GM18498 (cell line): ENCODE measurements around the gene ADCY5.
"Not testable (repeated sequence)": the region's sequence is repeated elsewhere in the genome, so short reads cannot be mapped to it uniquely, and the experiment has no call there.

Experiments used
- ATAC-seq: cut with Tn5 transposase; IDR thresholded peaks from one replicate; pipeline ENCODE4 v1.9.1; 2021; ENCODE audit warnings: mild to moderate bottlenecking, moderate library complexity; ENCODE audit not compliant: unreplicated experiment

ADCY5 gene

DNA sequence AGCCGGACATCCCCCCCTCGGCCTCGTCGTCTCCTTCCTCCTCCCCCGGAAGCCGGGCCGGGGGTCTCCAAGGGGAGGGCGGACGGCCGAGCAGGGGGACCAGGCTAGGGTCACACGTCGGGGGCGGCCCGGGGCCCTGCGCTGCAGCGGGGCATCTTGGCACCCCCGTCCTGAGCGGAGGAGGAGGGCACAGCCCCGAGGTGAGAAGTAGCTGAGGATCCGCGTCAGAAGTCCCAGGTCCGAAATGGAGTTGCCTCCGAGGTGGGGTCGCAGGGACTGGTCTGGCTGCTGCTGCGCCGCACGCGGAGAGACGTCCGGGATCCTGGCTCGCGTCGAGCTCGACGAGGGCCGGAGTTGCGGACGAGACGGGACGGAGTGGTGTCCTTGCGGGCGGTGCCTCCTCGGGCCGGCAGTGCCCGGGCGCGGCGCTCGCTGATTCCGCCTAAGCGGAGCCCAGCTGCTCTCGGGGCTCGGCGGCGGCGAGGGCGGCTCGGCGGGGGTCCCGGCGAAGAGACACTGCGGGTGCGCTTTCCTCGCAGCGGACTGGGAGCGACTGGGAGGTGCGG lies at the start of gene ADCY5:
TSS of gene ADCY5 (minus strand) at position 555 of the 566 bp plus-strand sequence. CDS start at position 10, 545 bp downstream.
- ATAC-seq, result no peak

DNA sequence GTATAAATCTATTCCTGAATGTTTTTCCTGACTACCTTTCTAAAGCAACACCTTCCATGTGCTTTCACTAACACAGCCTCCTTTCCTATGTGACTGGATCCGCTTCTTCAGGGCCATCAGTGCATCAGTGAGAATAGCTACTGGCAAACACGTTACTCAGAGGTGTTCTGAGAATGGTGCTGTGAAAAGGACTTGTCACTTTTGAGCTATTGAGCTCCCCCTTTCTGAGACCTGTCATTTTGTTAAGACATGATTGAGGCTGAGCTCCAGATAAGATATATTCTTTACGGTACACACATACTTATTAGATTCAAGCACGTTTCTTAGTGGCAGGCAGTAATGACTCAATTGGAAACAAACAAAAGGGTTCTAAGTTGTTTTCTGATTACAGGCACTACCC lies 45.0 kb upstream of the ADCY5 start:
- no peak for ATAC-seq

DNA sequence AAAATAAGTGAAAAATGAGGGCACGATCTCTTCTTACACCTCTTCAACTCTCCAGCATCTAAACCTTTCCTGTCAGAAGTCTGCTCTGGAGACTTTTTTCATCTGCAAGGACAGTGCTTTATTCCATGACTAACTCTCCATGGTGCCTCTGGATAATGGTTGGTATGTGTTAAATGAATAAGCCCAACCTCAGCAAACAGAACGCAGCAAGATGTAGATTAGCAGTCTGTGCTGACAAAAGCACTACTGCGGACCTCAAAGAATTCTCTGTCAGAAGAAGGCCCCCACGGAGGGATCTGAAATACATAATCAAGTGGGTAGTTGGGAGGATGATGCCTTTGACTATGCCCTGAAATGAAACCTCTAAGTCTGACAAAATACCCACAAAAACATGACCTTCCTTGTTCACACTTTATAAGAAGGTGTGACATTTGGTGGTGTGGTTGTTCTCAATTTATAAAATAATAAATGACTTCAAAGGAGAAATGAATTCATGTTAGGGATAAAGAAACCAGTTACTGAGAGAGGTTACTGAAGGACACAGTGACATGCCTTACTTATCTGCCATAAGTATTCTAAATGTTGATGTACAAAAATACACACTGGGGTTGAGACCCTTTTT lies 43.2 kb upstream of the ADCY5 start:
- no peak for ATAC-seq

DNA sequence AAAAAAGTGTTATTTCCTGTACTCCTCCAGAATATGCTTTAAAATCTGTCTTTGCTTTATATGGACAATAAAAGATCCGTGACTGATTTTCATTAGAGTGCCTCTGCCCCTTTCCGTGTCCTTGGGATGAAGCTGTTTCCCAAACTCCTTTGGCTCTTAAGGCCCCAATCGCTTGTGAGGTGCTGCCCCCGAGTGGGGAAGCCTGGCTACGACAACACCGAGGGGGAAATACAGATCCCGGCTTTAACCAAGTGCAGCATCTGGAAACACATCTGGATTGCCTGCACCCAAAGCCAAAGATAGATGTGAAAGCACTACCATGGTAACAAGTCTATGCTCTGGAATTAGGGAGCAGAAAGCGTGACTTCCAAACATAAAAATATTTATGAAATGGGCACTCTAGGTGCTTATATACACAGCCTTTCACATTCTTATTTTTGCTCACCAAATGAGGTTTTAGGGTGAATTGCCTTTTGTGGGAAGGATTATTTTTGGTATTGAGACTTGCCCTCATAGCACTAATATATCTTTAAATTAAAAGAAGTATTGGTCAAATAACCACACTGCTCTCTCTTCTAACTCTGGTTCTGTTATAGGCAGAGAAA lies 40.6 kb upstream of the ADCY5 start:
- ATAC-seq, result no peak

DNA sequence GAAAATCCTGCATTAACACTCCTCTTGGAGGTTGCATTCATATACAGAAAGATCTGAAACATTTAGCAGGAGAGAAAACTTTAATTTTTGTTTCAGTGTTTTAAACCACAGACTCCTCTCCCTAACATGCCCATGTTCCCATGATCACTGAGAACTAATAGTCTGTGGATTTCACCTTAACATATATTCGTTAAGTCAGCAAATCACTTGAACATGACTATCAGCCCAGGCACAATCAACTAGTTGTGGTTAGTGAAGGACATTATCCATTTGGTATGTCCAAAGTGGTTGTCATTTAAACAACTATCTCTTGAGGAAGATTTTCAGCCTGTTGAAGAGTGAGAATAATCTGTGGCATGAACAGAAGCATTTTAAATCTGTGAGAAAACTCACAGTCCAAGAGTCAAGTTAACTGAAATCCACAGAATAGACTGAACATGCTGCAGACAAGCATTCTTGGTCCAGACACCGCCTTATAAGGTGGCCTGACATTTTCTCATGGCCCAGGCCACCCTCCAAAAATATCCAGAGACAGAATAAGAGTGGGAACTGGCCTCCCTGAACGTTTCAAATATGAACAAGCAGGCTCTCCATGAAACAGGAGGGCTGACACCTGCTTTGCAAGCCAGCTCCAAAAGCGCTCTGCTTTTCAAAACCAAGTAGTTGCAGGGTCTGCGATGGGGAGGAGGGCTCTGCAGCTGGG lies 39.9 kb upstream of the ADCY5 start:
- ATAC-seq, result no peak

DNA sequence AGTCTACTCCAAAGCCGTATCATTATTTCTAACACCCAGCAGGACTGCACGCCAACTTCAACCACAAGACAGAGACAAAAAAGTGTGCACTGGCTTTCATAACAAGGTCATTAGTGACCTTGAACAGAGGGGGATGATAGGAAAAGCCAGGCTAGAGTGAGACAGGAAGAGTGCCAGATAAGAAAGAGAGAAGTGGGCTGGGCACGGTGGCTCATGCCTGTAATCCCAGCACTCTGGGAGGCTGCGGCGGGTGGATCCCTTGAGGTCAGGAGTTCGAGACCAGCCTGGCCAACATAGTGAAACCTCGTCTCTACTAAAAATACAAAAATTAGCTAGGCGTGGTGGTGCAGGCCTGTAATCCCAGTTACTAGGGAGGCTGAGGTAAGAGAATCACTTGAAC lies 38.2 kb upstream of the ADCY5 start:
- not testable (repeated sequence) for ATAC-seq

DNA sequence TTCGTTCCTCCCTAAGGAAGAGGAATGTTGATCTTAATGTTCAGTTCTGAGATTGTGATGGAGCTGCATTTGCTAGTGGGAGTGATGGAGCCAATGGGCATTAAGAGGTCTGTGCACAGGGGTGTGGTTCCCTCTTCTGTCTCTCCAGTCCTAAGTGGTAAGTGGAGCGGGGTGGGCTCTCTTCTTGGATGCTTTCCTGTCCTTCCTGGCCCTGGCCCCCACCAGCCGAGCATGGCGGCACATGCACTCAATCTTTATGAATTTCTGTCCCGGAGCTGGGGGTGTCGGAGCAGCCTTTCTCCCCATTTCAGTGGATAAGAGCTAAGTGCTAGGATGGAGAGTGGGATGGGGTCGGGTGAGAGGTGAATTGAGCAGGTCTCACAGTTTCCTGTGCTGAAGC lies 37.6 kb upstream of the ADCY5 start:
- no peak for ATAC-seq

DNA sequence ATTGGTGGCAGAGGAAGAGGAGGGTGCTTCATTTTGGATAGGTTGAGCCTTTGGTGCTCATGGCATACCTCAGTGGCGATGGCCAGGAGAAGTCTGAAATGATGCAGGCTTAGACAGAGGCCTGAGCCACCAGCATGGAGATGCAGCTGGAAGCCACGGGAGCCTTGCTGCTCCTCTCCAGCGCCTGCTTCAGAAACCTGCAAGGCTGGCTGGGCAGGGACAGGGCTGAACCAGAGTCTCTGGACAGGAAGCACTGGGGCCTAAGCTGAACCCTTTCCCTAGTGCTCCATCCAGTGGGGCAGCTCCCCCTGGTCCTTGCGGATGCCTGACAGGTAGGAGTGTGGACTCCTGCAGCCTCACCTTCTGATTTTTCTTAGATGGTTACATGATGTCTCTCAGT lies 36.7 kb upstream of the ADCY5 start:
- ATAC-seq, result no peak

DNA sequence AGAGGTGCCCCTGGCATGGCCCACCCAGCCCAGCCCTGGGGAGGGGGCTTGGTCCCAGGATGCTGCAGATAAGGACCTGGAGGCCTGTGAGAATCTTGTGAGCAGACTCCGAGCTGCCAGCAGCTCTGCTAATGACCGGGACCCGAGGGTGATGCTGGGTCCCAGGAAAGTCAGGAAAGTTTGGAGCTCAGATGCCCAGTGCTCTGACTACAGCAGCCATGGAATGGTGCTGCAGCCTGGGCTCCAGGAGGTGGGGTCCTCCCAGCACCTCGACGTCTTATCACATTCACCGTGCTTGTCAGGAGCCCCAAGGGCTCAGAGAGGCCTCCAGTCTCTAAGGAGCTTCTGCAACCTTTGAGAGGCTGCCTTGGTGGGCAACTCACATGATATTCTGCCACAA lies 34.3 kb upstream of the ADCY5 start:
- no peak for ATAC-seq

DNA sequence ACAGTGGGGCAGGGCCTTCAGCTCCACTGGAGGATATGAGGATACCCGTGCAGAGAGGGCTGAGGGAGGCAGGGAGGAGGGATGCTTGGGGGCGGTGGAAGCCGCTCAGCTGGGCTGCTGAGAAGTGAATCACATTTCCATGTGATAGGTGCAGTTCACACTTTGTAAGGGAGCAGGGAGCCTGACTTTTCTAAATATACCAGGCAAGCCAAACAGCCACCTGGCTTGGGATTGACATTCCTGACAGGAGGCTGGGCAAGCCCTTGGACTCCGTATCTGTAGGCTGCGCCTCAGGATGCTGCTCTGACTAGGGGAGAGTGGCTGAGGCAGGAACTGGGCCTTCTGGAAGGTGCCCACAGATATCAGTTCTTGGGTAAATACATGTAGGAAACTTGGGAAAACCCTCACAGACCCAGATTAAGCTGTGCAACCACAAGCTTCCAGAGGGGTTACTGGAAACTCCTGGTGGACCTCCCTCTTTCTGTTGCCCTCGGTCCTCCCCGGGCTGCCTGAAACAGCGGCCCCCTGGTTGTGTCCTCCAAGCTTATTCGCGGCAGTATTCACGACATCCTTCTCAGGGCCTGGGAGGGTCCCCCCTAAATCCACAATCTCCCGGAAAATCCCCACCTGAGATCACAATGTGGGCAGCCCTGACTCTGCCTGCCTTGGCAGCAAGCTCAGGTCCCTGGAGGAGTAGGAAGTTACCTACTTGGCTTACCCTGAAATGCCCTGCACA lies 33.0 kb upstream of the ADCY5 start:
- ATAC-seq, result no peak

DNA sequence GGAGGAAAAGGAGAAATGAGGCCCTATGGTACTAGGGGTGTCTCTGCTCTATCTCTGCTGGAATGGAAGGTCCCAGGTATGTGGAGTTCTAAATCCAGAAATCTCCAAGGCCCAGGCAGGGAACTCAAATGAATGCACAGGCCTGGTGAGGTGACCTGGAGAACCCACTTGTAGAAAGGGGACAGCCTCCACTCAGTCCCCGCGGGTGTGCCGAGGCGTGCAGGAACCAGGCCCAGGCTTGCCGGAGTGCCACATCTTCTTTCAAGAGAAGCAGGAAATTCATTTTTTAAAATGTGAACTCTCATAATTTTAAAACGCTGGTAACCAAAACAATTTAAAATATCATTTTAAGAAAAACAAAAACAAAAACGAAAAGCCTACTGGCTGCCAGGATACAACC lies 32.2 kb upstream of the ADCY5 start:
- ATAC-seq, result no peak

DNA sequence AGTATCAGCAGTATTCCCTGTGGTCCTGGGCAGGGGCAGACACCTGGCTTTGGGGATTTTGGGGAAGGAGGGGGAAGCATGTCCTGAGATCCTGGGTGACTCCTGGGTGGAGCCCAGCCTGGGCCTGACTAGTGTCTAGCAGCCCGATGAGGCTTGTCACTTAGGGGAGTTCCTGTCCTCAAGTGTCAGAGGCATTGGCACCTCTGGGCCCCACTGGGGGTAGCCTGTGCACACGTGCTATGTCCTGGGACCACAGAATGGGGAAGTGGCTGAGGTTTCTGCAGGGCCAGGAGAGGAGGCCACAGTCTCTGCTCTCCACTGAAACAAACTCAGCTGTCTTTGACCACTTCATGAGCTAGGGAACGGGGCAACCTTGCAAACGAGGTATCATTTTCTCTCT lies 31.5 kb upstream of the ADCY5 start:
- ATAC-seq, result no peak

DNA sequence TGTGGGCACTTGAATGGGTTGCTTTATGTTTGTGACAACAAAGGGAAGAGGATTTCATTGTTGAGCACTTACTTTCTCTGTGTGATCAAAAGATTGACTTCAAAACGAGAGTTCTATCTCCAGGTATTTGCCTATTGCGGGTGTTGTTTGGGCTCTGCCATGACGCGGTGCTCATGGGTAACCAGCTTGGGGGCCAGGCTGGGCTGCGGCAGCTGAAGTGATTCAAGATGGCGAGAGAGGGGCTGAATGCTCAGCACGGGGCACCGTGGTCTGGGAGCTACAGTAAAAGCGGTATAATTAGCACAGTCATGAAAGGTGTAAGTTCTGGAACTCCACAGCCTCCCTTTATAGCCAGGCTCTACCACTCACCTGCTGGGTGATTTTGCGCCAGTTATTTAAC lies 31.0 kb upstream of the ADCY5 start:
- no peak for ATAC-seq

DNA sequence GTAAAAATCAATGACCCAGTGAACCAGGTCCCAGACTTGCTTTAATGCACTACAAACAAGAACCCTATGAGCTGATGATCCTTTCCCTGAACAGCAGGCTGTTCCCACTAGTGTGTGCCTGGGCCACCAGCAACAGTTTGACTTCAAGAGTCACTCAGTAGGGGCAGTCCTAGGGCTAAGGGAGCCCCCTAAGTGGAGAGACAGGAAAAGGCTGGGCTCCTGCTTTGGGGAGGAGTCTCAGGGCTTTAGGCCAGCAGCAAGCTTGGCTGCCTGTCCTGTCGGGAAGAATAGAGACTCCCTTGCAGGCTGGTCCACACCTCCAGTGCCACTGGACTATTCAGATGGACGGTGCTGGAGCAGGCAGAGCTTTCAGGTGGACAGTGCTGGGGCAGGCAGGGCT lies 29.4 kb upstream of the ADCY5 start:
- ATAC-seq, result no peak

DNA sequence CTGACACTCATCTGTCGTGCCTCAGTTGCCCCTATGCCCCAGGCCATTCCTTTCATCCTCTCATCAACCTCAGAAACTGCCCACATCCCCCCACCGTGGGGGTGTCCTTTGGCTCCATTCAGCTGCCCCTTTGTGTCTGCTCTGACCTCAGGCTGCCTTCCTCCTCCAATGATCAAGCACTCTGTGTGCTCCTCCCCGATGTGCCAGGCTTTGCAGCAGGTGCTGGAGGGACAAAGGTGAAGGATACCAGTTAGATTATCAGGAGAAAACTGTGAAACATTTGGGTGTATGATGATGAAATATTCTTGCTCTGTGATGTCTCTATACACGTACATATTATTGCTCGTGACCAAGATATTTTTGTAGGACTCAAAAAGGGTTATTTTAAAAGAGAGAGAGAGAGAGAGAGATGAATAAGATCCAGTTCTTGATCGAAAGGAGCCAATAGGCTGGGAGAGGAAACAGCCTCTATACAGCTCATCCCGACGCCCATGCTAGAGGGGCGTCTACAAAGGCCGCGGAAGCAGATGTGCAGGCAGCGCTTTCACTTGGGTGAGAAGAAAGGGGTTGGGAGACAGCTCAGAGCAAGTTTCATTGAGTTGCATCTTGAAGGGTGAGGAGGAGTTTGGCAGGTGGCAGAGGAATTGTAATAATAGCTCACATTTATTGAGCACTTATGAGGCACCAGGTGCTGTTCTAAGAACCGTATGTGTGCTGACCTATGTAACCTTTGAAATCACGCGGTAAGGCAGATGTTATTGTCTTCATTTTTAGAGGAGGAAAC lies 28.3 kb upstream of the ADCY5 start:
- ATAC-seq, result no peak

DNA sequence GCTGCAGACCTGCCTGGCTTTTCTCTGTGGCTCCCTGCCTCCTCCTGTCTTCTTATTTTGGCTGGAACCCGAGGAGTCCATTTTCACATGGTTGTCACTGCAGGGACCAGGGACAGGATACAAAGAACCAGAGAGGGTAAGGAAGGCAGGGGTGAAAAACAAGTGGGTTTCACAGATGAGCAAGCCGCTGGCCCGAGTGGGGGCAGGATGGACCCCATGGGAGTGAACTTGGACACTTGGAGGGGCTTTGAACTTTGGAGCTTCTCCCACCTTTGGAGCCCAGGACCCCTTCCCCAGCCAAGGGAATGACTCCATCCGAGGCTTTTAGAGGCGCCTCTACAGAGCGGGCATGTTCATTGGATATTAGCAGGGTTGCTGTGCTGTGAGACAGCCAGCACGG lies 26.9 kb upstream of the ADCY5 start:
- ATAC-seq, result no peak

DNA sequence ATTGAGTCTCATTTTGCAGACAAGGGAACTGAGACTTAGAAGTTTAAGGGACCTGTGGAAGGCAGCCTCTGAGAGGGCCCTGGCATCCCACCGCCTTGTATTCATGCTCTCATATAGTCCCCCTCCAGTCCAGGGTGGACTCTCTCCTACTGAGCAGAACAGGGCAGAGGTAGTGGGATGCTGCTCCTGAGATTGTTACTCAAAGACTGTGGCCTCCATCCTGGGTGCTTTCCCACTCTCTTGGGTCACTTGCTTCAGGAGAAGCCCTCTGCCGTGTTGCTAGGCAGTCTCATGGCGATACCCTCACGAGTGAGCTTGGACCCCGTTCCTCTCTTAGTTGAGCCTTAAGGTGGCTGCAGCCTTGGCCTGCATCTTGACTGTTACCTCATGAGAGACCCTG lies 22.2 kb upstream of the ADCY5 start:
- no peak for ATAC-seq

DNA sequence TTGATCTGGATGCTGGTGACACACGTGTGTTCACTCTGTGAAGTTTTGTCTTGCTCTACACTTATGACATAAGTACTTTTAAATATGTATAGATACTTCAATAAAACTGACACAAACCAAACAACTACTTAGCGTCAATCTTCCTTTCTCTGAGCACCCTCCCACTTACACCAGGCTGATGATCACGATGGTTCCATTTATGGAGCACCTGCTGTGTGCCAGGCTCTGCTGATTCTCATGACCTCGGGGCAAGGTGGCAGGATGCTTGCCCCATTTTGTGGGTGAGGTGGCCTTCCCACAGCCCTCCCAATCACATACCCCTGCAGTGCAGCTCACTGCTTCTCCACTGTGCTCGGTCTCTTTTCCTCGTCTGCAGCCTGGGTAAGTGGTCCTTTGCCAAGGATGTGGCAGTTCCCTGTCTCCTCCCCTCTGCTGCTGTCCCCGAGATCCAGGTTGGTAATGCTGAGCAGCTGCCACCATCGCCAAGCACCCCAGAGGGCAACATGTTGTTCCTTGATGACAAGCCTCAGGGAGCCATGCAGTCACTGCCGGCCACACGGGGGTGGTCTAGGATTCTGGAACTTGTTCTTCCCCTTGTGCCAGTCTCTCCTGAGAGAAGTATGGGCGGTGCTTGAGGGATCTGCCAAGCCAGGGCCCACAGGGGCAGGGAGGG lies 20.6 kb upstream of the ADCY5 start:
- ATAC-seq, result no peak

DNA sequence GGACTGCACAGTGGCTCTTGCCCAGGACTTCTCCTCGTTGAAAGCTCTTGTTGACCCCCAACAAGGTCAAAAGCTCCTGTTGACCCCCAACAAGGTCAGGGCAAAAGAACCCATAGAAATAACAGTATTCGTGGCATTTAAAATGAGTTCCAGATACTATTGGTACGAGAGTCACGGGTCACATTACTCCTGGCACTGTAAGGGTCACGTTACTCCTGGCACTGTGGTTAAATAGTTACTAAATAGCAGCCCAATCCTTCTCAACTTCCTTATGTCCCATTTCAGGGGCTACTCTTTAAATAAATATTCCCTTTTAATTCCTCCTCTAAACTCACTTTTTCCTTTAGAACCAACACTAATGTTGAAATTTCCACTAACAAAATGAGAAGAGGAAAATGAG lies 18.2 kb upstream of the ADCY5 start:
- no peak for ATAC-seq

DNA sequence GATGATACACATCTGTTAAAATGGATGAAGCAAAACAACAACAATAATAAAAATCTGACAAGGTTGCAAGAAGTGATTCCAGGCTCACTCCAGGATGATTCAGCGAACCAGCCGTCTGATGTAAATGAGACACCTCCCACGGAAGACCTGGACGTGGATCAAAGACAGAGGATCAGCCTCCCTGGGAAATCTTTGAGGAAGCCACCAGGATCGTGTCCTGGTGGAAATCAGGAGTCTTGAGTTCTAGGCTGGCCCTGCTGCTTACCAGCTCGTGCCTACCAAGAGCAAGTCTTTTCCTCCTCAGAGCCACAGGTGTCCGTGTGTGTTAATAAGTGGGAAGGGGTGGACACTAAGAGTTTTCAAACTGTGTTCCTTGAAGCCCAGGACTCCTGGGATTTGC lies 15.3 kb upstream of the ADCY5 start:
- no peak for ATAC-seq
